DMS79 (cell line): ENCODE data around the gene IFT20.
A peak's percentile ranks its signal among the peaks of the same experiment; 100 is the strongest.

ENCODE experiments used
- DNase-seq: peaks from one replicate; lab custom pipeline; 2025; lab: John Stamatoyannopoulos, UW

The IFT20 gene

DNA sequence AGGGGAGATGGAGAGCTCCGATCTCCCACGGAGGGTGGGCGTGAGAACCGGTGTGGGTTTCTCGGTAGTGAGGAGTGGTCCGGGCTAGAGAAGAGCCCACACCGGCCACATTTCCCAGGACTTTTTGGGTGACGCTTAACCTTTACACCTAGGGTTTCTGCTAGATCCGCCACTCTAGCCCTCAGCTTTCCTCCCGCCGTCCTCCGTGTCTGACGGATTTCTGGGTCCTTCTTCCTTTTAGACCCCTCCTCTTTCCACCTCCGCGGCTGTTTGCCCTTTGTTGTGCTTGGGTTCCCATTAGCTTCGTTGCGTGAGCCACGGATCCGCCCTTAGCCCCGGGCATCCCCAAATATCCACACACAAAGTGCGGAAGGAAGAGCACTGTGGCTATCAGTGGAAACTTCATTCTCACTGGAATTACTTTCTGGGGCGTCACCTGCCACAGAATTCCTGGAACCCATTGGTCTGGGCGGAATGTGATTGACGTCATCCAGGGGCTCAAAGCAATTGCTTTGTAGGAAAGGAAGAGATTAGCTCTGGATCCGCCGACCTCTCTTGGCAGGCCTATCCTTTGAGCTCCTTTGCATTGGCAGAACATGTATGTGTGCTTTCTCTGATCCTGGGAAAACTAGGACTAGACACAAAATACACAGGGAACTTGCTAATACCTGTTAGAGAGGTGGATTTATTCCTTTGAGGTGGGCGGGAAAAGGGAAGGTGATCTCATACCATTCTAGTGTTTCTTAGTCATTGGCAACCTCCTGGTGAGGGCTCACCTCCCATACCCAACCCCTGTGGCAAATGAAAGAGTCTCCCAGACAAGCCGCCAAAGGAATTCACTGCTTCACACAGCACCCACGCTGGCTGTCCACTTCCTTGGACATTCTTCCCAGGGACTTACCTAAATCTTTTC is 943 bp upstream of the IFT20 start:
- peak; percentile 70 for DNase-seq

DNA sequence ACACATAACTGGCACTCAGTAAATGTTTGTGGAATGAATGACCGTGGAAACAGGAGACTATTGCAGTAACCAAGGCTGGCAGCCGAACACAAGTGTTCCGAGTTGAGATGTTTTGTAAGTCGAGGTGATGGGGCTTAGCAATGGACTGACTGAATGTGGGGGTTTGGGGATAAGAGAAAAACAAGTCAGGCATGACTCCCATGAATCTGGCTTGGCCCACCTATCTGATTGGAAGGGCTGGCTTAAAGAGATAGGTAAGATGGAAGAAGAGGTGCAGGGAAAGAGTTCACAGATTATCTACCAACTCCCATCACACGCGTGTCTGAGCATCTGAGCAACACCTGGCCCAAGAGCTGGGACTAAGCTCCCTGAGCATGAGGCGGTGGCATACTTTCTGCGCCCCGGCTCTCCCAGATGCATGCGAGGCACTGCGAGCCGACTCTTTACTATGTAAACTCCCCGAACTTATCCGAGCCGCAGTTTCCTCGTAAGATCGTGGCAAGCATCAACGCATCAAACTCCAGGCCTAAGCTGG is 539 bp downstream of the IFT20 start:
- DNase-seq: no peak

DNA sequence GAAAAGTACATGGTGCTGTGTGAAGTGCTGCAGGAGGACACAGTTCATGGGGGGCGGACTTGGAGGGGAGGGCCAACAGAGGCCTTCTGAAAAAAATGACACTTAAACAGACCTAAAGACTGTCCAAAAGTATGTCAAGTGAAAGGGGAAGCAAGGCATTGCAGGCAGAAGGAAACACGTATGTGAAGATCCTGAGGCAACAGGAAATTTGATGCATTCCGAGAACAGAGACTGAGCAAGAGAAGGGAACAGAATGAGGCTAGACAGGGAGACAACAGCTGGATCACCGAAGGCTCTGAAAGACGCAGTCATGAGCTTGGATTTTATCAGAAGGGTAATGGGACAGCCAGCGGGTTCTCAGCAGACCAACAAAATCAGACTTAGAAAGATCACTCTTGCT is 1.1 kb downstream of the IFT20 start:
- DNase-seq: no peak

DNA sequence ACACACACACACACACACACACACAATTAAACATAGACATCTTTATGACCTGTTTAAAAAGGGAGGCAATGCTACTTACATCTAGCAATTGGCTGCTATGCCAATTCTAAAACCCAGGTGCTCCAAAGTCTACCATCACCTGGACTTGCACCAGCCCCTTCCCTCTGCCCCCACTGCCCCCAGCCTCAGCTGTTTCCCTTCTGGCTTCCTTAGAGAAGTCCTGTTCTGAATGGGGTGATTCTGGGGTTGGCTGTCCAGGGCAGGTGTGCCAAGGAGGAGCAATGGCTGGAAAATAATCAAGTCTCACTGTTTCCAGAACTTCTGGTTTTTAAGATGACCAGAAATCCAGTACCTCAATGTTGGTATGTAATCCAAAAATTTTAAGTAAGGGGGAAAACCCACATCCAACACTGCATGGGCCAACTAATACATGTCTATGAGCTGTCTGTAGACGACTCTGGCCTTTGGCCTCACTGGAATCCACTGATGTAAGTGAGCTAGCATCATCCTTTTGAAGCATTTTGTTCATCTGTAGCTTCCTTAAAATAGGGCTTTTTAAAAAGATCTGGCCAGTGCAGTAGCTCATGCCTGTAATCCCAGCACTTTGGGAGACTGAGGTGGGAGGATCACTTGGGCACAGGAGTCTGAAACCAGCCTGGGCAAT is 2.1 kb downstream of the IFT20 start:
- DNase-seq: no peak

DNA sequence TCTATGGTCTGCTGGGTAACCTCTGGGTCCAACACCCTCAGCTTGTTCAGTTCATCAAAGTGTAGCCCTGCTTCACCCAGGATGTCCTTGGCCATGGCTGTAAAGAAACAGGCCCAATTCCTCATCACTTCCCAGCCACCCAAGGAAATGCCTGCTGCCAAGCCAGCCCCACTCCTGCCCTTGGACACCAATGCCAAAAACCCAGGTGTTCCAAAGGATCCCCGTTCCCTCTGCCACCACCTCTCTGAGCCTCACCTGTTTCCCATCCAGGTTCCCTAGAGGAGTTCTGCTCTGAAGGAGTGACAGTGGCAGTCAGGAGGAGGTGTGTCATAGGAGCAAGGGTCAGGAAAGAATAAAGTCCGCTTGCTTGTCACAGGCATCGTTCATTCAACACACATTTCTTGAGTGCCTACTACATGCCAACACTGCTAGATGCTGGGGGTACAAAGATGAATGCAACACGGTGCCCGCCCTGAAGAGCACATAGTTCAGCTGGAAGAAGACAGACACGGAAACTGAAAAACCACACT is 3.3 kb downstream of the IFT20 start:
- no peak for DNase-seq

DNA sequence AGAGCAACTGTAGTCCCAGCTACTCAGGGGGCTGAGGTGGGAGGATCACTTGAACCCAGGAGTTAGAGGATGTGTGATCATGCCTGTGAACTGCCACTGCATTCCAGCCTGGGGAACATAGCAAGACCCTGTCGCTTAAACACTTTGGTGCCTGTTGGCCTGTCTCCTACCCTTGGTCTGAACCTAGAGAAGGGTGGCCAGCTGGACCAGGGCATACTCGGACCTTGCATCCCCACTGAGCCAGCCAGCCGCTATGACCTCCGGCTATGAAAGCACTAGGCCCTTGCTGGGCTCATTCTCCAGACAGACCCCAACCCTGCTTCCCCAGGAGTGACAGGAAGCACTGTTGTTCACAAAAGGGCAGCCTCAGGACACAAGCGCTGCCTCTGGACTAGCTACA is 4.6 kb downstream of the IFT20 start:
- DNase-seq: no peak

DNA sequence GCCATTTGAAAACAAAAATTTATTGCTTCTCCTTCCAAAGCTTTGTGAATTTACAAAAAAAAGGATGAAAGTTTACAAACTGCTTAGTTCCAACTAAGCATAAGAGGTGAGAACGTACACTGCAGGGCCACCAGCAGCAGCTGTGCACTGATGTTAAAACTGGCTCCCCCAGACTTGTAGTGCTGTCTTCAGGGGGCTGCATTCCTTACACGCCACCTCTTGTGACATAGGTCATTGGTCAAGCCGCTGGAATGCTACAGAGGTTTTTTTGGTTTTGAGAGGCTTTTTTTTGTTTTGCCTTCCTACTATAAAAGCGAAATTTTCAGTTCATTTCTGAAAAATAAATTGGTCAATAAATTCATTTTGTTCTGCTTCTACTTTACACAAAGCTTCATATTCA is 6.9 kb downstream of the IFT20 start:
- DNase-seq: no peak

DNA sequence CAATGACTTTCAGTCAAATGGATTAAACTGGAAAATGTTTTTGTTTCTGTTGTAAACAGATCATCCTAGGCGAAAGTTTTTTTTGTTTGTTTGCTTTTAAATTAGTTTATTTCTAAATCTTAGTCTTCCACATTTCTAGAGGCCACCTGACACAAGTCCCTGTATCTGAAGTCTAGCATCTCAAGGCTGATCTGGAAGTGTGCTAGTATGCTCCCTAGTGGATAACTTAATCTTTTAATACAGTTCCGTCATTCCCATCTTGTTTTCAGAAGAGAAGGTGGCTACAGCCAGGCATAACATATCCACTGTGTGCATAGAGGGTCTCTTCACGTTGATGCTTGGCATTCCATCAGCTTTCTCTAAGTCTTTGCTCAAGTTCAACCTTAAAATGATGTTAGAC is 7.6 kb downstream of the IFT20 start:
- DNase-seq: no peak

DNA sequence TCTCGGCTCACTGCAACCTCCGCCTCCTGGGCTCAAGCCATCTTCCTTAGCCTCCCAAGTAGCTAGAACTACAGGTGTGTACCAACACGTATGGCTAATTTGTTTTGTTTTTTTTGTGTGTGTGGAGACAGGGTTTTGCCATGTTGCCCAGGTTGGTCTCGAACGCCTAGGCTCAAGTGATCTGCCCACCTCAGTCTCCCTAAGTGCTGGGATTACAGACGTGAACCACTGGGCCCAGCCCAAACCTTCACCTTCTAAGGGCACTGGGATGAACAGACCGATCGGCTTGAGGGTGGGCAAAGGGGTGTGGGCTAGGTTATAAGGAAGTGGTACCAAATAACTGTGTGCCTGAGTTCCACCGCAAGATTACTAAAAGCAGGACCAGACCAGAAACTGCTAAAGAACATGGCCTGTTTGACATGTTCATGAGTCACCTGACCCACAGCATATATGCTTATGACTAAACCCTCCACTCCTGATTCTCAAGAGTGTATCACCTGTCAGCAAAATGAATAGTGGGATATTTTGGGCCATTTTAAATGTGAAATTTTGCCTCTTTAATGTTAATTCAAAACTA is 8.2 kb downstream of the IFT20 start:
- DNase-seq: no peak

DNA sequence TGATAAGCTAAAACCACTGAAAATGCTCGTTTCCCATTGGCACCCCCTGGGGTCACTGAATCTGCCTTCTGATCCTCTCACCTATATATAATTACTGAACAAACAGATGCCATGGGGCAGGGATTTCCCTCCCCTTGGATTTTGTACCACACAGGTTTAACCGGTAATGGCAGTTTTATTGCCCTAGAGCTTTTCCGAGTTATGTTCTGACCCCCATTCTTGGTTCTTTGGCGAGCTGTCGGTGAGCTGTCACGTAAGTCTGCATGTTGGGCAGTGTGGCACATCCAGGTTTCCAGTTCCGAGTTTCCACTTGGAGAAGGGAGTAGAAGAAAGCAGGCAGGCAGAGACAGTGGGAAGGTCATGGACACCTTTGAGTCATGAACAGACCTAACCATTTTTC is 9.2 kb downstream of the IFT20 start:
- DNase-seq: no peak

DNA sequence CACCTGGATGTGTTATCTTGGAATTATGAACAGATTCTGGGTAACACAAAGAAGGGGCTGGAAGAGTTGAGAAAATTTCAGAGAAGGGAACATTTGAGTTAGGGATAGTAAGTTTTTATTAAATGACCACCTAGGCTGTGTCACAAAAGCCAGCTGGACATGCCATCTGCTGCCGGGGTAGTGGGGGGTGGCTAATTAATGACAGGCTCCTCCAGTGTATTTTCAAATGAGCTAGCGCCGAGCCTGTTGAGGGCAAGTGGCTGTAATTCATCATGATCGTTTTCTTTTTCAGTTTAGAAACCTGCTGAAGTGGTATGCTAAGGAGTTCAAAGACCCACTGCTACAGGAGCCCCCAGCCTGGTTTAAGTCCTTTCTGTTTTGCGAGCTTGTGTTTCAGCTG is 10.1 kb downstream of the IFT20 start:
- no peak for DNase-seq

DNA sequence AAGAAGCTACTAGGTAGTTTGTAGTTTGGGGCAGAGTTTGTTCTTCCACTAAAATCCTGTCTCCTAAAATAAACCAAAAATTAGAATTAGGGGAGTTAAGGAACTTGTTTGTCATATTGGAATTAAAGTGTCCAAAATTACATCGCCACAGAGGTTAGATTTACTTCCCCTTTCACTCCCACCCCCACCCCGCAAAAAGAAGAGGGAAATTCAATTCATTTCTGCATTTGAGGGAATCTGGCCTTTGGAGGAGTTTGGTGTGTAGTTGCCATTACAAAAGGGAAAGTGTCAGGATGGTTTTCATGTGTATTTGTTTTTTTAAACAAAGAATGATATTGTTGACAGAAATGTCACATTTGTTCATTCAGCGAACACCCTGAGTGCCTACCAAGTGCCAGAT is 10.5 kb downstream of the IFT20 start:
- DNase-seq: no peak

DNA sequence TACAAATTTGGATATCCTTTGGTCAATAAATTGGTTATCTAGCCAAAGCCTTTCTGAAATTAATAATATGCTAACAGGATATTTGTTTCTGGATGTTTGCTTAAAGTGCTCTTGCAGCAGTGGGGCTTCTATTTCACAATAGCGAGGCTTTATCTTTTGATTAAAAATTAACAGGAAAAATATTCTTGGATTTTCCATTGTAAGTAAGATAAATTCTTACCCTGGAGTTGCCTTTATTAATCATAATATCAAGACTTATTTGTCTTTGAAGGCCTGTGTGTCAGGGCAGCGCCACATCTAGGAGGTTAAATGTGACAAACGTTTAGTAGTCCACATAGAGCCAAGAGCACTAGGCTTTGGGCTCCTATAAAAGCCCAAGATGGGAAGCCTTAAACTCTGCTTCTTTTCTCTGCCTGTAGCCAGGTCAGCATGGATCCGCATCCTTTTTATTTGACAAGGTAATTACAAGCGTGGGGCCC is 11.0 kb downstream of the IFT20 start:
- DNase-seq: no peak

DNA sequence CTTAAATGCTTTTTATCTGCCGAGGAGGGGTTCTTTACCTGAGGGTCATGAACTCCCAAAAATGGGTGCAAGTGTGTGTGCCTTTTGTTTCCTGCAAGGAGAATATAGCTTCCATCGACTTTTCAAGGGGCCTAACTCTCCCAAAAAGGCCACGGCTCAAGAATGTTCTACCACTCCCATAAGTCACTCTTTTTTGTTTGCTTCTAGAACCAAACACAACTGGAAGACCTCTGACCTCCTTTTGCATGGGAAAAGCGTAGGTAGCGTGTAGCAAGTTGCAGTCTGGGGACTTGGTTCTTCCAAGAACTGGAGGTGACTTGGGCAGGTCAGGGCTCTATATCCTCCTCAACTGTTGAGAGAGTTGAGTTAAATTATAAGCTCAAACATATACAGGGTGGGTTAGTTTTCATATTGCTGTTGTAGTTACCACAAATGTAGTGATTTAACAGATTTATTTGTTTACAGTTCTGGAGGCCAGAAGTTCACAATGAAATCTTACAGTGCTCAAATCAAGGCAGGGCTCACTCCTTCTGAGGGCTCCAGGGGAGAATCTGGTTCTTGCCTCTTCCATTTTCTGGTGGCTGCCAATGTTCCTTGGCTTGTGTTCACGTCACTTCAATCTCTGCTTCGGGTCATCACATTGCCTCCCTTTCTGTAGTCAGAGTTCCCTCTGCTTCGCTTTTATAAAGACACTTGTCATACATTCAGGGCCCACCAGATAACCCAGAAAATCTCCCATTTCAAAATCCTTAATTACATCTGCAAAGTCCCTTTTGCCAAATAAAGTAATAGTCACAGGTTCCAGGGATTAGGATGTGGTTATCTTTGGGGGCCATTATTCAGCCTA is 14.8 kb downstream of the IFT20 start:
- no peak for DNase-seq

DNA sequence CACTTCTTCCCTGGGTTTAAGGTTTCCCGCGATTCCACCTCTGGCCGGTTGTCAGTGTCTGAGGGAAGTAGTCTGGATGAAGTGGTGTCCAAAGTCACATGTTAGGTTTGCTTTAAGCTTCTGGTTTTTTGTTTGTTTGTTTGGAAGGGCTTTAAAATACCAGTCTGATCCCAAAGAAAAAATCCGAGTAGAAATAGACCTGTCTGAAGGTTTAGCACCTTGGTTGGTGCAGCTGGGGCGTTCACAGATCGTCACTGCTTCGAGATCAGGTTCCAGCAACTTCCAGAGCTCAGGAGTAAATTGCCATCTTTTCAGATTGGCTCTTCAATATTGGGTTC is 15.7 kb downstream of the IFT20 start:
- DNase-seq: no peak

DNA sequence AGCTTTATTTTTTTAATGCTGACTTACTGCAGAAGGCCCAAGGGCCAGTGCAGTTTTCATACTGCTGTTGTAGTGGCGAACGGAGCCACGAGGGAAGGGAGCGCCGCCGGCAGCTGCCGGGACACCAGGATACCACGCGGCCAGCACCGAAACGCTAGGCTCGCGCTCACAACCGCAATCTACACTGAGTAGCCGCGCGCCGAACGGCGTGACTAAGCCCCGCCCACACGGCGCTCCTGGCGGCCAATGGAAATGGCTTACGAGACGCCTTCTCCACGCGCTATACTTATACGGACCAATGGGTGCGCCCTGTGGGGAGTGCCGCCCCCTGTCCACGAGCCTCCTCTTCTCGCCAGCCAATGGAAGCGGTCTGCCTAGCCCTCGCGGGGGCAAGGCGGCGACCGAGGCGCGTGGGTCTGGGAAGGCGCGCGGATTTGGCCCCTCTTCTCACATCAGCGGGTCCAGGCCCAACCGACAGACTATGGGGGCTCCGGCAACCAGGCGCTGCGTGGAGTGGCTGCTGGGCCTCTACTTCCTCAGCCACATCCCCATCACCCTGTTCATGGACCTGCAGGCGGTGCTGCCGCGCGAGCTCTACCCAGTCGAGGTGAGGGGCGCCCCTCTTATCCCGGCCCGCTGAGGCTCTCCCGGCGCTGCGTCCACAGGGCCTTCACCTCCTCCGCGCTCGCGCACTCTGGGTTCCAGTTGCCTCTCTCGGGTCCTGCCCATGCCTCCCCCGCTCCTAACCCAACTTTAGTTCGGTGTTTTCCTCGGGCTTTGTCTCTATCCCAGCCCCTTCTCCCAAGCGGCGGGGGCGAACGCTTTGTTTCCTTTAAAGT is 16.3 kb downstream of the IFT20 start, which contains the start of gene TMEM97:
TSS of gene TMEM97 (plus strand) at position 442 of the 839 bp plus-strand sequence. CDS start at position 482, 40 bp downstream.
- peak; percentile 95 for DNase-seq

DNA sequence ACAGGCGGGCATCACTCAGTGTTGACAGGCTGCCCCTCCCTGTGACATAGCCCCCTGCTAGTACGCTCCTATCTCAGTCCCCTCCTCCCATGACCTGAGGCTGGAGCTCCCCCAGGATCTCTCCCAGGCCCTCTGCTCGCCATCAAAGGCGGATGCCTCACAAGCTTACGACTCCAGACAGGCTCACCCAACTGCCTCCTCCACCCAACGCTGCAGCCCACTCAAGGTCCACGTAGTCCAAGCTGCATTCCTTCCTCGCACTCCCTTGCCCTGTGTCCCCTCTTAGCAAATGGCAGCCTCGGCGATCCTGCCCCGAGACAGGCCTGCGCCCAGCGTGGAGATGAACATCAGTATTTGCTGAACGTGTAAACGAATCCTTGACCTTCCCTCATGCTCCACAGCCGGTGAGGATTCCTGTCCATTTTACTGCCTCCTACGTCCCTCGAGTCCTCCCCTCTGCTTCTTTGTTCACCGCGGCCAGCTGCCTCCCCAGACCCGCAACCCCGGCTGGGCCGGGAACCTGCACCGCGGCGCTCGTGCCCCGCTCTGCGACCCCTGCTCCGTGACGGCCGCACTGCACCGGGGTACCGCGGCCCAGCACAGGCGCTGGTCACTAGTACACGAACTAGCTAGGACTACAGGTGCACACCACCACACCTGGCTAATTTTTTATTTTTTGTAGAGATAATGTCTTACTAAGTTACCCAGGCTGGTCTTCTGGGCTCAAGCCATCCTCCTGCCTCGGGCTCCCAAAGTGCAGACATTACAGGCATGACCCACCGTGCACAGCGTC is 17.1 kb downstream of the IFT20 start:
- DNase-seq: peak; percentile 16

DNA sequence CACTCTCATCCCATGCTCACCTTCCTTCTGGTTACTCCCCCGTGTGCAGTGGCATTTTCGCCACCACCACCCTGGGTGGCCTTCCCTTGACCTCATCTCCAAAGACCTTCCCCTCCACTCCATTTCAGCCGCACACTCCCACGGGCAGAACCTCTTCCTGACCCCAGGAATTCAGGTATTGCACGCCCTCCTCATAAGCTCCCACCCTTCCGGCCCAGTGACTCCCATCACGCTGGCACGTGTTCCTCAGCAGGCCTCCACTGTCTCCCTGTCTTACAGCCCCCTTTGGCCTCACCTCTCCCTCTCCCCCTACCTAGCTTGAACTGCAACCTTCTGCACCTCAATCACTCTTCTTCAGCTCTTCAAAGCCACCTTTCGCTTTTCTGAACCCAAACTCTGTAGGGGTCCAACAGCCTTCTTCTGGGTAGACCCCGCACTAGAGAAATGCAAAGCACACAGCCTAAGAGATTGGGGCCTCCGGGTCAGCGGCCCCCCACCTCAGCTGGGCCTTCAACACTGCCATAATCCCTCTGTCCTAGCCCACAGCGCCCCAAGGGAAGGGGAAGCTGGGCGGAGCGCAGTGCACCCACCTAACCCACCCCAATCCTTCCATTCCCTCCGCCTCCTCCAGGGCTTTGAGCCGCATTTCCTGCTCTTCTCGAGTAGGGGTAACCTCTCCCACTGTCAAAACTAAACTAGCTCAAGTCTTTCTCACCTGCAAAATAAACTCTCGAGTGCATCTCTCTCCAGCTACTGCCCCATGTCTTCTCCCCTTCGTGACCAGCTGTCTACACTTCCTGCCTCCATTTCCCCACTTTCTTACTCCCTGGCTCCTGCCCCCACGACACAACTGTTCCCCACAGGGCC is 17.9 kb downstream of the IFT20 start:
- DNase-seq: no peak
